Activated CD4-positive, CD25-positive, alpha-beta regulatory T cell treated with anti-CD3 and anti-CD28 coated beads, Interleukin-2, amount 50 U/mL, for 72 hours (primary cell): ENCODE results near the gene CHADL.
"Not testable (repeated sequence)": the region's sequence is repeated elsewhere in the genome, so short reads cannot be mapped to it uniquely, and the experiment has no call there.

Source experiments
- DNase-seq: peaks from one replicate; pipeline ENCODE4 v3.0.0; 2021

Gene CHADL

GRCh38 chr22:41181349-41182241 lies 59.1 kb downstream of the CHADL start:
- no peak for DNase-seq

DNA sequence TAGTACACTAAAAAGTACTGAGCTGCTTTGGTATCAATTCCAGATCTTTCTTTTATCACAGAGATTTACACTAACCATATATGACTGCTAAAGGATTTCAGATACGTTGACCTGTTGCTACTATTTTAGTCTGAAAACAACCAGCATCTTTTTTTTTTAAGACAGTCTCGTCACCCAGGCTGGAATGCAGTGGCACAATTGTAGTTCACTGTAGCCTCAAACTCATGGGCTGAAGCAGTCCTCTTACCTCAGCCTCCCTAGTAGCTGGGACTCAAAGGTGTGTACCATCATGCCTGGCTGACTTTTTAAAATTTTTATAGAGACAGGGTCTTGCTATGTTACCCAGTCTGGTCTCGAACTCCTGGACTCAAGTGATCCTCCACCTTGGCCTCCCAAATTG lies 59.8 kb downstream of the CHADL start:
- no peak for DNase-seq

DNA sequence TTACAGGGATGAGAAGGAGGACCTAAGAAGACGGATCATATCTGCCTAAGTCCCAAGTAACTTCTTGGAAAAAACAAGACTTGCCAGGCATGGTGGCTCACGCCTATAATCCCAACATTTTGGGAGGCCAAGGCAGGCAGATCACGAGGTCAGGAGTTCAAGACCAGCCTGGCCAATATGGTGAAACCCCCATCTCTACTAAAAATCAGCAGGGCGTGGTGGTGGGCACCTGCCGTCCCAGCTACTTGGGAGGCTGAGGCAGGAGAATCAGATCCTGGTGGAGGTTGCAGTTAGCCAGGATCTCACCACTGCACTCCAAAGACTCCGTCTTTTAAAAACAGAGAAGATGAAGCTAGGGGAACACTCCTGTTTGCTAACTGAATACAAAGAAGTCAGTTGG lies 60.4 kb downstream of the CHADL start:
- not testable (repeated sequence) for DNase-seq
